GM12878 (cell line): Measurements from ENCODE around the gene L1CAM. TPM values are rescaled to one million over a fixed set of nuclear protein-coding genes. Genes with fewer than 3 reads are reported as not detected.
"Not testable (repeated sequence)": the region's sequence is repeated elsewhere in the genome, so short reads cannot be mapped to it uniquely, and the experiment has no call there.

Experiments used
- ATAC-seq: fragments of 200-7000 bp; cut with Tn5 transposase; 3 replicates; pipeline ENCODE4 v1.9.1; 2020; ENCODE audit warnings: mild to moderate bottlenecking, moderate library complexity
- BruUV-seq: library from RNA; stranded (reverse); fragments of 400-500 nt; replicated peaks from 2 replicates; lab custom pipeline; 2021; lab: Mats Ljungman, UMichigan
- CTCF ChIA-PET: fragments of 300-600 bp; sonication (Branson Sonifier 250); formaldehyde crosslinking; extraction: SDS; loops from one replicate; lab custom pipeline; 2021; ENCODE audit warnings: inconsistent platforms; lab: Yijun Ruan, JAX
- POLR2A ChIA-PET: fragments of 350-600 bp; formaldehyde crosslinking; extraction: SDS; loops from one replicate; lab custom pipeline; 2021; ENCODE audit warnings: inconsistent platforms; lab: Charles Lee
- RAD21 ChIA-PET: fragments of 300-600 bp; sonication (Branson Sonifier 250); formaldehyde crosslinking; loops from one replicate; lab custom pipeline; 2023; ENCODE audit warnings: antibody characterized with exemption; ENCODE audit not compliant: unreplicated experiment; lab: Charles Lee
- SMC1A ChIA-PET: fragments of 300-600 bp; sonication (Branson Sonifier 250); formaldehyde crosslinking; loops from one replicate; lab custom pipeline; 2023; ENCODE audit not compliant: unreplicated experiment, uncharacterized antibody; lab: Charles Lee
- DNase-seq: peaks from one replicate; pipeline ENCODE4 v3.0.0-alpha.2; 2011; ENCODE audit warnings: low read depth, low spot score
- FAIRE-seq: peaks from 3 replicates; lab custom pipeline; 2011; peaks lifted over from hg19 to GRCh38; lab: Jason Lieb, UNC
- H2AFZ ChIP-seq: 2 replicates; pipeline ENCODE4 v1.6.0; 2011; ENCODE audit warnings: low read depth, low read length, control low read depth; ENCODE audit not compliant: control insufficient read depth
- H3K27ac ChIP-seq: 2 replicates; pipeline ENCODE4 v1.5.1; 2011; ENCODE audit warnings: control low read depth; ENCODE audit not compliant: control insufficient read depth, insufficient read depth
- H3K27me3 ChIP-seq, 2 experiments: replicated peaks in 1 of 2; 2 replicates each; pipeline versions ENCODE4 v1.6.0 to v1.6.1; 2011; ENCODE audit warnings: low read length in 1 of 2; ENCODE audit not compliant: control insufficient read depth in 2 of 2, insufficient read depth in 2 of 2
- H3K36me3 ChIP-seq, 2 experiments: 2 replicates each; pipeline ENCODE4 v1.5.1; 2011; ENCODE audit warnings: low read length in 1 of 2; ENCODE audit not compliant: control insufficient read depth in 2 of 2, insufficient read depth in 2 of 2
- H3K4me1 ChIP-seq: 2 replicates; pipeline ENCODE4 v1.6.1; 2011; ENCODE audit warnings: mild to moderate bottlenecking, low read length, moderate library complexity, mixed read lengths; ENCODE audit not compliant: control insufficient read depth, insufficient read depth
- H3K4me2 ChIP-seq: 2 replicates; pipeline ENCODE4 v1.6.0; 2011; ENCODE audit warnings: control low read depth; ENCODE audit not compliant: control insufficient read depth, insufficient read depth
- H3K4me3 ChIP-seq: fragments of 200-600 bp; sonication (generic); 2 replicates; pipeline ENCODE4 v1.5.1; 2016
- H3K79me2 ChIP-seq: 2 replicates; pipeline ENCODE4 v1.6.0; 2011; ENCODE audit warnings: low read length; ENCODE audit not compliant: control insufficient read depth, insufficient read depth
- H3K9ac ChIP-seq: 2 replicates; pipeline ENCODE4 v1.8.0; 2011; ENCODE audit warnings: low read length, control low read depth, mixed read lengths; ENCODE audit not compliant: control insufficient read depth, insufficient read depth
- H3K9me3 ChIP-seq: replicated peaks from 3 replicates; pipeline ENCODE4 v1.5.1; 2011; ENCODE audit warnings: mild to moderate bottlenecking, low read length; ENCODE audit not compliant: control insufficient read depth, insufficient read depth
- H4K20me1 ChIP-seq: 2 replicates; pipeline ENCODE4 v1.6.0; 2011; ENCODE audit not compliant: control insufficient read depth, insufficient read depth
- ATF2 ChIP-seq: IDR thresholded peaks from 2 replicates; pipeline ENCODE4 v1.6.1; 2012; ENCODE audit warnings: low read length, inconsistent platforms
- EZH2 ChIP-seq: IDR thresholded peaks from 2 replicates; pipeline ENCODE4 v1.6.1; 2012; ENCODE audit warnings: low read depth, mild to moderate bottlenecking, control low read depth, inconsistent platforms, low read length, borderline replicate concordance; ENCODE audit not compliant: control insufficient read depth
- PML ChIP-seq: IDR thresholded peaks from 2 replicates; pipeline ENCODE4 v1.6.1; 2012; ENCODE audit warnings: low read length, inconsistent platforms
- SUPT20H ChIP-seq: IDR thresholded peaks from 2 replicates; pipeline ENCODE4 v1.6.1; 2011; ENCODE audit warnings: low read depth, mild to moderate bottlenecking, low read length, moderate library complexity, borderline replicate concordance; ENCODE audit not compliant: control insufficient read depth
- ZNF217 ChIP-seq: fragments of 450-650 bp; IDR thresholded peaks from 2 replicates; pipeline ENCODE4 v1.6.1; 2017; ENCODE audit warnings: antibody characterized with exemption, mild to moderate bottlenecking
- WGBS: methylation state at CpG from one replicate; pipeline ENCODE4 v1.1.6; 2016; ENCODE audit warnings: low lambda C conversion rate; ENCODE audit not compliant: insufficient replicate concordance, insufficient coverage; ENCODE audit errors: missing lambda C conversion rate; 5-methylcytosine and 5-hydroxymethylcytosine counted together
- in situ Hi-C: fragments of 300-500 bp; cut with MboI; formaldehyde crosslinking; loops from 9 replicates; pipeline ENCODE4 v1.14.3; 2018; ENCODE audit warnings: mixed read lengths
- intact Hi-C: fragments of 100-400 bp; cut with micrococcal nuclease; formaldehyde crosslinking; loops from one replicate; pipeline ENCODE4 v1.14.2; 2022; ENCODE audit not compliant: unreplicated experiment
- polyA plus RNA-seq, 11 experiments: library from polyadenylated mRNA; depleted of rRNA in 4 of 11; unstranded in 6 of 11; stranded (reverse) in 5 of 11; fragments of >200 nt; fragmentation: Nextera tagmentation in 4 of 11; fragmentation: Illumina TruSeq in 1 of 11; extraction: Ambion mirVana in 4 of 11; extraction: Trizol in 1 of 11; gene quantifications; 1 replicate in 1 of 11; 2 replicates in 10 of 11; pipeline versions ENCODE4 v1.2.1 to v1.2.3, GENCODE V29; 2011 to 2016; ENCODE audit warnings: inconsistent platforms in 2 of 11, missing spikeins in 2 of 11, low read depth in 1 of 11
- total RNA-seq, 4 experiments: library from RNA; depleted of rRNA in 3 of 4; stranded (reverse); fragments of >200 nt in 3 of 4; fragmentation: Illumina TruSeq in 1 of 4; extraction: Trizol in 1 of 4; gene quantifications; 2 replicates each; pipeline versions ENCODE4 v1.2.1 to v1.2.3, GENCODE V29; 2013 to 2021
- TF ChIP-seq, protein P1 (sequence below): fragments of 450-650 bp; IDR thresholded peaks from 2 replicates; pipeline ENCODE4 v1.6.1; 2017; ENCODE audit warnings: mild to moderate bottlenecking, low read depth, inconsistent platforms; ENCODE audit not compliant: poor library complexity, severe bottlenecking

Gene L1CAM
- total and polyA plus RNA-seq, 10 of the 15 experiments (the other 5 are each of a cell fraction or from before 2014, with no cell fraction given), result 0.01 to 0.64 (median 0.09) TPM; not detected in 5

DNA sequence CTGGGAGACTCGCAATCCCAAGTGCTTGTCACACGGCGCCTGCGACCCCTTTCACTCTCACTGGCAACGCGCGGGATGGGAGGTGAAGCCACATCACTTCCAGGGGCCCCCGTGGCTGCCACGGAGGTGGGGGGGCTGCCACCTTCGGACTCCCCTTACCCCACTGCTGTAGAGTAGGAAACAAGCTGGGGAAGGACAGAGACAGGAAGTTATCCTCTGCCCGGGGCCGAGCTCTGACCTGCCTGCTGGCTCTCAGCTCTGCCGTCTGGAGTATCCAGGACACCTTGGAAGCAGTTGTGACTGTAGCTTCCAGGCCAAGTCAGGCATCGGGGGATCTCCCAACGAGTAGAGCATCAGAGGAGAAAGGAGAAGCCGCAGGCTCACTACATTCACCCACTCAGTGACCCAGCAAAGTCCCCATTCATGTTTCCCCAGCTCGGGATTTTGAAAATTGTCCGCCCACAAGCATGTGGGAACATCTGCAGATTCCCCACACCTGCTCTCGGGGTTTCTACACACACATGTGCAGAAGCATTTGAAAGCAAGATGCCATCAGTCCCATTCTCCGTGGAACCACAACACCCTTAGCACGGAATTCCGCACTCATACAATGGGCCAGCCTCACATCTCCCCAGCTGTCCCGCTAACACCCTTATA is 66.5 kb downstream of the L1CAM start (continued):
- TF ChIP-seq, protein P1, sequence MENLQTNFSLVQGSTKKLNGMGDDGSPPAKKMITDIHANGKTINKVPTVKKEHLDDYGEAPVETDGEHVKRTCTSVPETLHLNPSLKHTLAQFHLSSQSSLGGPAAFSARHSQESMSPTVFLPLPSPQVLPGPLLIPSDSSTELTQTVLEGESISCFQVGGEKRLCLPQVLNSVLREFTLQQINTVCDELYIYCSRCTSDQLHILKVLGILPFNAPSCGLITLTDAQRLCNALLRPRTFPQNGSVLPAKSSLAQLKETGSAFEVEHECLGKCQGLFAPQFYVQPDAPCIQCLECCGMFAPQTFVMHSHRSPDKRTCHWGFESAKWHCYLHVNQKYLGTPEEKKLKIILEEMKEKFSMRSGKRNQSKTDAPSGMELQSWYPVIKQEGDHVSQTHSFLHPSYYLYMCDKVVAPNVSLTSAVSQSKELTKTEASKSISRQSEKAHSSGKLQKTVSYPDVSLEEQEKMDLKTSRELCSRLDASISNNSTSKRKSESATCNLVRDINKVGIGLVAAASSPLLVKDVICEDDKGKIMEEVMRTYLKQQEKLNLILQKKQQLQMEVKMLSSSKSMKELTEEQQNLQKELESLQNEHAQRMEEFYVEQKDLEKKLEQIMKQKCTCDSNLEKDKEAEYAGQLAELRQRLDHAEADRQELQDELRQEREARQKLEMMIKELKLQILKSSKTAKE, result no peak
- no peak for TF ChIP-seq ZNF217
- TF ChIP-seq SUPT20H, result no peak
- TF ChIP-seq ATF2, result no peak

DNA sequence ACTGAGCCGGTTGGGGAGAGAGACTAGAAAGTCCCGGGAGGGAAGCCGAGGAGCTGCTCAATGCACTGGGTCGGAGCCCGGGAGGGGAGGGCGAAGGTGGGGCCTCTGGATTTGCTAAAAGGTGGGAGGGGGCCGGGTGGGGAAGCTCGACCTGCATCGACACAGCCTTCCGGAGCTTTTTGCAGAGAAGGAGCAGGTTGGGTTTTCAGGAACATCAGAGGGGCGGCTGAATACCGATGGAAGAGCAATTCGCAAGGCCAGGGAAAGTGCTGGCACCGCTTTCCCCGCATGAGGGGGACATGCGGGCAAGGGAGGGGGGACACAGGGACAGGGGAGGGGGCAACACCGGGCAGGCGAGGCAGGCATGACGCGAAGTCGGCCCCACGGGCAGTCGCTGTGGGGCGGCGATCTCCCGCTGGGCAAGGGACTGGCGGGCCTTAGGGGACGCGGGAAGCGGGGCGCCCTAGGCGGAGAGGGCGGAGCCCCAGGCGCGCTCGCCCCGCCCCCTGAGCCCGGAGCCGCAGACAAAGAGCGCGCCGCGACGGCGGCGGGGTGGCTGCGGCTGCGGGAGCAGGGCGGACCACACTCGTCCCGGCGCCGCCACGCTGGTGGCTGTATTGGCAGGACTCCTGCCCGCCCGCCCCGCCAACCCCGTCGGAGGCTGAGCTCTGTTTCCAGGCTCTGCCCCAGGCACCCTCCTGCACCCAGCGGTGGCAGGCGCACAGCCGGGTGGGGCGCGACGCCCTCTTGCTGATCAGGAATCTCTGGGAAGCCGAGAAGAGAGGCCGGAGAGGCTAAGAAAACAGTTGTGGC is 67.2 kb downstream of the L1CAM start:
- Histone ChIP-seq H4K20me1 (no peaks in the 10 kb centered on the region), H3K79me2 (no peaks in the 10 kb centered on the region), H3K4me3 (no peak overlapping the region), H3K27me3 (no peaks in the 10 kb centered on the region; a peak in 1 of 4 replicates), H3K4me1 (no peaks in the 10 kb centered on the region), H3K4me2 (no peak overlapping the region)
- FAIRE-seq (no peak), DNase-seq (no peak)
- intact Hi-C loops, result no loop called here
- WGBS, result 47% methylated on average over 50 of the region's 67 CpGs
- no TSS peak for BruUV-seq
- in situ Hi-C loops, result loop anchor here (25.0 kb wide), 1 partner anchor 631 kb away; the partner anchor contains the start of gene MAGEA1
- CTCF ChIA-PET, result no interaction called here
- TF ChIP-seq EZH2 (no peak), PML (no peak)
- TF ChIP-seq, all 136 proteins: peak for 0
- ATAC-seq, result peak; percentile 78
- H3K36me3 ChIP-seq, result no peaks in the 10 kb centered on the region
- no peaks in the 10 kb centered on the region for H3K9me3 ChIP-seq
- ChIA-PET SMC1A (no interaction called here), POLR2A (no interaction called here), RAD21 (no interaction called here)
- no peak overlapping the region for H3K9ac ChIP-seq
- H2AFZ ChIP-seq, result no peak overlapping the region; the same call in 1 of the 2 replicates
- no peak overlapping the region for H3K27ac ChIP-seq

- DNase-seq, H3K27me3 ChIP-seq, H2AFZ ChIP-seq, SMC1A ChIA-PET, H3K4me1 ChIP-seq, H4K20me1 ChIP-seq, FAIRE-seq, H3K9ac ChIP-seq, H3K4me3 ChIP-seq, POLR2A ChIA-PET, RAD21 ChIA-PET, H3K4me2 ChIP-seq, intact Hi-C loops, BruUV-seq, H3K27ac ChIP-seq, H3K36me3 ChIP-seq, H3K9me3 ChIP-seq, ATAC-seq, H3K79me2 ChIP-seq, CTCF ChIA-PET: not testable (repeated sequence)
- in situ Hi-C loops, result loop anchor here (25.0 kb wide), 1 partner anchor 631 kb away; the partner anchor contains the start of gene MAGEA1
- WGBS, result 13% methylated on average over 9 of the region's 9 CpGs
Observed at GRCh38 chrX:153818064-153818463, 67.9 kb downstream of the L1CAM start.
